ENCODE data around the gene SLC25A39. TPM values are rescaled to one million over a fixed set of nuclear protein-coding genes. Genes with fewer than 3 reads are reported as not detected.

Gene SLC25A39
- total and polyA plus RNA-seq, 9 of the 15 experiments (the other 6 are each of a cell fraction or from before 2014, with no cell fraction given): 4.8 to 267 (median 140) TPM

GRCh38 chr17:44344939-44345453, 20.4 kb upstream of the SLC25A39 start, which contains the start of gene GRN (continued):
- no peak for TF ChIP-seq AFF4 (CRISPR knock-in tag; IDR thresholded peaks at IDR 0.05)
- TF ChIP-seq, protein P1, sequence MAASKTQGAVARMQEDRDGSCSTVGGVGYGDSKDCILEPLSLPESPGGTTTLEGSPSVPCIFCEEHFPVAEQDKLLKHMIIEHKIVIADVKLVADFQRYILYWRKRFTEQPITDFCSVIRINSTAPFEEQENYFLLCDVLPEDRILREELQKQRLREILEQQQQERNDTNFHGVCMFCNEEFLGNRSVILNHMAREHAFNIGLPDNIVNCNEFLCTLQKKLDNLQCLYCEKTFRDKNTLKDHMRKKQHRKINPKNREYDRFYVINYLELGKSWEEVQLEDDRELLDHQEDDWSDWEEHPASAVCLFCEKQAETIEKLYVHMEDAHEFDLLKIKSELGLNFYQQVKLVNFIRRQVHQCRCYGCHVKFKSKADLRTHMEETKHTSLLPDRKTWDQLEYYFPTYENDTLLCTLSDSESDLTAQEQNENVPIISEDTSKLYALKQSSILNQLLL (CRISPR knock-in tag; IDR thresholded peaks at IDR 0.05; ENCODE audit: borderline replicate concordance): no peak
- TF ChIP-seq ESRRA (IDR thresholded peaks at IDR 0.05; ENCODE audit: borderline replicate concordance, low read depth): no peak
- TF ChIP-seq, protein P2, sequence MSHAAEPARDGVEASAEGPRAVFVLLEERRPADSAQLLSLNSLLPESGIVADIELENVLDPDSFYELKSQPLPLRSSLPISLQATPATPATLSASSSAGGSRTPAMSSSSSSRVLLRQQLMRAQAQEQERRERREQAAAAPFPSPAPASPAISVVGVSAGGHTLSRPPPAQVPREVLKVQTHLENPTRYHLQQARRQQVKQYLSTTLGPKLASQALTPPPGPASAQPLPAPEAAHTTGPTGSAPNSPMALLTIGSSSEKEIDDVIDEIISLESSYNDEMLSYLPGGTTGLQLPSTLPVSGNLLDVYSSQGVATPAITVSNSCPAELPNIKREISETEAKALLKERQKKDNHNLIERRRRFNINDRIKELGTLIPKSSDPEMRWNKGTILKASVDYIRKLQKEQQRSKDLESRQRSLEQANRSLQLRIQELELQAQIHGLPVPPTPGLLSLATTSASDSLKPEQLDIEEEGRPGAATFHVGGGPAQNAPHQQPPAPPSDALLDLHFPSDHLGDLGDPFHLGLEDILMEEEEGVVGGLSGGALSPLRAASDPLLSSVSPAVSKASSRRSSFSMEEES (CRISPR knock-in tag; IDR thresholded peaks at IDR 0.05): peak; percentile 96
- no peak for TF ChIP-seq ARID2 (IDR thresholded peaks at IDR 0.05)
- 0 out of 2 replicates have a peak, but pooled peaks have one; percentile 35 for TF ChIP-seq ZBTB43 (CRISPR knock-in tag; IDR thresholded peaks at IDR 0.05)
- no peak for TF ChIP-seq FOXK1 (CRISPR knock-in tag; IDR thresholded peaks at IDR 0.05; ENCODE audit: borderline replicate concordance)
- no peak for TF ChIP-seq CTCF (IDR thresholded peaks at IDR 0.05 in 2 of 3, conservative IDR thresholded peaks at IDR 0.05 in 1 of 3; ENCODE audit: insufficient read depth in 2 of 3, low read depth in 1 of 3, low read length in 3 of 3)
- TF ChIP-seq ZNF644 (tag; IDR thresholded peaks at IDR 0.05; ENCODE audit: low read depth): no peak
- TF ChIP-seq ELF4 (CRISPR knock-in tag; IDR thresholded peaks at IDR 0.05): 0 out of 2 replicates have a peak, but pooled peaks have one; percentile 30
- TF ChIP-seq POLR2G (IDR thresholded peaks at IDR 0.05; ENCODE audit: low read depth, low read length): peak; percentile 80
- no peak for TF ChIP-seq NR3C1 (CRISPR knock-in tag; IDR thresholded peaks at IDR 0.05)
- TF ChIP-seq SMAD3 (CRISPR knock-in tag; conservative IDR thresholded peaks at IDR 0.05): no peak
- TF ChIP-seq ZNF436 (CRISPR knock-in tag; IDR thresholded peaks at IDR 0.05): no peak
- no peak for TF ChIP-seq HNRNPUL1 (IDR thresholded peaks at IDR 0.05; ENCODE audit: low read length)
- peak; percentile 67; the same call in 1 of the 2 replicates for TF ChIP-seq MITF (IDR thresholded peaks at IDR 0.05)
